Measurements from ENCODE around the gene POGZ. TPM values are rescaled to one million over a fixed set of nuclear protein-coding genes. Genes with fewer than 3 reads are reported as not detected.

Gene POGZ
- total RNA-seq, 1 experiment from 2014 or later: 76.0 TPM

DNA sequence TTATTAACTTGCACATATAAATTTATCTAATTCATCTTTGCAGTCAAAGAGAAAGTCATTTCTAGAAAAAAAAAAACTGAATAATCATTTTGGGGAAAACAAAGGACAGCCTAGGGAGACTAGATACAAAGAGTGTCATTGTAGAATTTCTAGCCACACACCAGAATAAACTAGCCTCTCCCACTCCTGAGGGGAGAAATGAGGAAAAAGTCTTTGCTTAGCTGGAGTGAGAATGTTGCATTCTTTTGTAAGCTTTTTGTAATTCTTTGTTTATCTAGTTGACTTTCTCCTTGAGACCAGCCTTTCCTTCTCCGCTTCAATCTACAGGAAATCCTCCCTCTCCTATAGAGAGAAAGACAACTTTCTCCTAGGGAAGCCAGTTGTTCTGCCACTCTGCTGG is 36.0 kb upstream of the POGZ start:
- TF ChIP-seq, protein P1, sequence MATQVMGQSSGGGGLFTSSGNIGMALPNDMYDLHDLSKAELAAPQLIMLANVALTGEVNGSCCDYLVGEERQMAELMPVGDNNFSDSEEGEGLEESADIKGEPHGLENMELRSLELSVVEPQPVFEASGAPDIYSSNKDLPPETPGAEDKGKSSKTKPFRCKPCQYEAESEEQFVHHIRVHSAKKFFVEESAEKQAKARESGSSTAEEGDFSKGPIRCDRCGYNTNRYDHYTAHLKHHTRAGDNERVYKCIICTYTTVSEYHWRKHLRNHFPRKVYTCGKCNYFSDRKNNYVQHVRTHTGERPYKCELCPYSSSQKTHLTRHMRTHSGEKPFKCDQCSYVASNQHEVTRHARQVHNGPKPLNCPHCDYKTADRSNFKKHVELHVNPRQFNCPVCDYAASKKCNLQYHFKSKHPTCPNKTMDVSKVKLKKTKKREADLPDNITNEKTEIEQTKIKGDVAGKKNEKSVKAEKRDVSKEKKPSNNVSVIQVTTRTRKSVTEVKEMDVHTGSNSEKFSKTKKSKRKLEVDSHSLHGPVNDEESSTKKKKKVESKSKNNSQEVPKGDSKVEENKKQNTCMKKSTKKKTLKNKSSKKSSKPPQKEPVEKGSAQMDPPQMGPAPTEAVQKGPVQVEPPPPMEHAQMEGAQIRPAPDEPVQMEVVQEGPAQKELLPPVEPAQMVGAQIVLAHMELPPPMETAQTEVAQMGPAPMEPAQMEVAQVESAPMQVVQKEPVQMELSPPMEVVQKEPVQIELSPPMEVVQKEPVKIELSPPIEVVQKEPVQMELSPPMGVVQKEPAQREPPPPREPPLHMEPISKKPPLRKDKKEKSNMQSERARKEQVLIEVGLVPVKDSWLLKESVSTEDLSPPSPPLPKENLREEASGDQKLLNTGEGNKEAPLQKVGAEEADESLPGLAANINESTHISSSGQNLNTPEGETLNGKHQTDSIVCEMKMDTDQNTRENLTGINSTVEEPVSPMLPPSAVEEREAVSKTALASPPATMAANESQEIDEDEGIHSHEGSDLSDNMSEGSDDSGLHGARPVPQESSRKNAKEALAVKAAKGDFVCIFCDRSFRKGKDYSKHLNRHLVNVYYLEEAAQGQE (IDR thresholded peaks at IDR 0.05; ENCODE audit: insufficient read depth in 1 of 2, low read depth in 2 of 2, low read length in 1 of 2): no peak
- TF ChIP-seq POLR2AphosphoS5 (IDR thresholded peaks at IDR 0.05; ENCODE audit: low read depth, low read length) (no peak), TCF7L2 (IDR thresholded peaks at IDR 0.05; ENCODE audit: low read depth, low read length) (no peak), SIN3A (IDR thresholded peaks at IDR 0.05; ENCODE audit: borderline replicate concordance, insufficient read depth, low read depth, low read length) (no peak)
- Histone ChIP-seq H3K36me3 (ENCODE audit: control insufficient read depth, insufficient read depth, low read length) (no peaks in the 10 kb centered on the region), H3K4me3 (ENCODE audit: low read depth in 2 of 2, low read length in 2 of 2) (no peak overlapping the region), H3K9me3 (ENCODE audit: control insufficient read depth, insufficient read depth, low read depth, low read length) (no peaks in the 10 kb centered on the region), H3K4me1 (ENCODE audit: control insufficient read depth, insufficient read depth, low read length) (peaks cover 11% of the 10 kb centered on the region; the same call in 1 of the 2 replicates), H3K27me3 (ENCODE audit: control insufficient read depth, insufficient read depth, low read length) (no peaks in the 10 kb centered on the region), H3K27ac (ENCODE audit: low read length) (no peak overlapping the region)
- intact Hi-C loops (cut with micrococcal nuclease; ENCODE audit: unreplicated experiment): no loop called here
- in situ Hi-C loops (cut with HindIII; ENCODE audit: low pct_unique_long_range_greater_than_20kb, low sequenced_read_pairs): no loop called here
- BruUV-seq (replicated peaks): no TSS peak
- POLR2A ChIA-PET: interaction anchor here (1.2 kb wide), 1 partner anchor 20 kb away, joined by 10 read pairs; no protein-coding TSS in a partner anchor
- DNase-seq (ENCODE audit: low read depth, low spot score) (no peak), ATAC-seq (no peak)
- CTCF ChIA-PET: no interaction called here

DNA sequence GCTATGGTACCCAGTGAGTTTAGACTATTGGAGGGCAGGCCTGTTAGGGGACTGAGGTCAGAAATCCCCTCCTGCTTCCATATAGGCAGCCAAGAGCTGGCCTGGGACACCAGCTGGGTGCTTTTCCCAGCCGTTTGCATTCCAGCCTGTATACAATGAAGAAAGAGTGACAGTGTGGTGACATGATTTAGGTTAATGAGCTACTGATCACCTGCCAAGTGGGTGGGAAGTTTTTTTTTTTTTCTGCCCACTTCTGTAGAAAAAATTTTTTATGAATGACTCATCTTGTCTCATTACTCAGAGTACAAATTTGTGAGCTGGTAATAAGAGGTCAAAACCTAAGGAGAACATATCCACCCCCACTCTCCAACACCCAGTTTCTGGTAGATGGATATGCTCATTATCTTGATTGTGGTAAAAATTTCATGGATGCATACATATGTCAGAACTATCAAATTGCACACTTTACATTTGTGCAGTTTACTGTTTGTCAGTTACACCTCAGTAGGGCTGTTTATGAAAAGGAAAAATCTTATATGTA is 35.5 kb upstream of the POGZ start:
- no peak overlapping the region for H3K27ac ChIP-seq (ENCODE audit: low read length)
- H3K4me3 ChIP-seq (ENCODE audit: low read depth in 2 of 2, low read length in 2 of 2): no peak overlapping the region
- H3K9me3 ChIP-seq (ENCODE audit: control insufficient read depth, insufficient read depth, low read depth, low read length): no peaks in the 10 kb centered on the region
- ATAC-seq (peak; percentile 84), DNase-seq (ENCODE audit: low read depth, low spot score) (peak; percentile 61)
- in situ Hi-C loops (cut with HindIII; ENCODE audit: low pct_unique_long_range_greater_than_20kb, low sequenced_read_pairs): no loop called here
- H3K36me3 ChIP-seq (ENCODE audit: control insufficient read depth, insufficient read depth, low read length): no peaks in the 10 kb centered on the region
- BruUV-seq (replicated peaks): no TSS peak
- TF ChIP-seq, protein P2, sequence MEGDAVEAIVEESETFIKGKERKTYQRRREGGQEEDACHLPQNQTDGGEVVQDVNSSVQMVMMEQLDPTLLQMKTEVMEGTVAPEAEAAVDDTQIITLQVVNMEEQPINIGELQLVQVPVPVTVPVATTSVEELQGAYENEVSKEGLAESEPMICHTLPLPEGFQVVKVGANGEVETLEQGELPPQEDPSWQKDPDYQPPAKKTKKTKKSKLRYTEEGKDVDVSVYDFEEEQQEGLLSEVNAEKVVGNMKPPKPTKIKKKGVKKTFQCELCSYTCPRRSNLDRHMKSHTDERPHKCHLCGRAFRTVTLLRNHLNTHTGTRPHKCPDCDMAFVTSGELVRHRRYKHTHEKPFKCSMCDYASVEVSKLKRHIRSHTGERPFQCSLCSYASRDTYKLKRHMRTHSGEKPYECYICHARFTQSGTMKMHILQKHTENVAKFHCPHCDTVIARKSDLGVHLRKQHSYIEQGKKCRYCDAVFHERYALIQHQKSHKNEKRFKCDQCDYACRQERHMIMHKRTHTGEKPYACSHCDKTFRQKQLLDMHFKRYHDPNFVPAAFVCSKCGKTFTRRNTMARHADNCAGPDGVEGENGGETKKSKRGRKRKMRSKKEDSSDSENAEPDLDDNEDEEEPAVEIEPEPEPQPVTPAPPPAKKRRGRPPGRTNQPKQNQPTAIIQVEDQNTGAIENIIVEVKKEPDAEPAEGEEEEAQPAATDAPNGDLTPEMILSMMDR (IDR thresholded peaks at IDR 0.05): no peak
- no peak for TF ChIP-seq TCF7L2 (IDR thresholded peaks at IDR 0.05; ENCODE audit: low read depth, low read length)
- TF ChIP-seq, protein P1 (IDR thresholded peaks at IDR 0.05; ENCODE audit: insufficient read depth in 1 of 2, low read depth in 2 of 2, low read length in 1 of 2): no peak
- no peak for TF ChIP-seq SIN3A (IDR thresholded peaks at IDR 0.05; ENCODE audit: borderline replicate concordance, insufficient read depth, low read depth, low read length)
- TF ChIP-seq POLR2AphosphoS5 (IDR thresholded peaks at IDR 0.05; ENCODE audit: low read depth, low read length): no peak
- intact Hi-C loops (cut with micrococcal nuclease; ENCODE audit: unreplicated experiment): no loop called here
- POLR2A ChIA-PET: interaction anchor here (1.2 kb wide), 1 partner anchor 19 kb away, joined by 10 read pairs; no protein-coding TSS in a partner anchor
- no peaks in the 10 kb centered on the region for H3K27me3 ChIP-seq (ENCODE audit: control insufficient read depth, insufficient read depth, low read length)
- CTCF ChIA-PET: no interaction called here
- peaks cover 11% of the 10 kb centered on the region; the same call in 1 of the 2 replicates for H3K4me1 ChIP-seq (ENCODE audit: control insufficient read depth, insufficient read depth, low read length)
